Measurements from ENCODE around the gene PLCH1.

GRCh38 chr3:155423526-155424322 is 321.1 kb downstream of the PLCH1 start:
- TF ChIP-seq CTCF (IDR thresholded peaks at IDR 0.05) (no peak), POLR2A (IDR thresholded peaks at IDR 0.05) (no peak), EP300 (IDR thresholded peaks at IDR 0.05) (no peak)

Data from tibial nerve (tissue), 4 donors.